Adipocyte (in vitro differentiated cells): ENCODE data around the gene DPH2.

ENCODE experiments used
- DNase-seq: peaks from one replicate; pipeline ENCODE4 v3.0.0-alpha.2; 2015; ENCODE audit warnings: low read depth
- H3K27me3 ChIP-seq: replicated peaks from 2 replicates; pipeline ENCODE4 v1.7.0; 2013; ENCODE audit warnings: mild to moderate bottlenecking, low read length, moderate library complexity; ENCODE audit not compliant: control insufficient read depth, insufficient read depth
- H3K36me3 ChIP-seq: 2 replicates; pipeline ENCODE4 v1.7.0; 2013; ENCODE audit warnings: low read length, mild to moderate bottlenecking, moderate library complexity; ENCODE audit not compliant: control insufficient read depth, insufficient read depth, severe bottlenecking
- H3K4me1 ChIP-seq: 2 replicates; pipeline ENCODE4 v1.7.0; 2013; ENCODE audit warnings: mild to moderate bottlenecking, low read length, moderate library complexity; ENCODE audit not compliant: control insufficient read depth, insufficient read depth
- H3K4me3 ChIP-seq: 2 replicates; pipeline ENCODE4 v1.7.0; 2013; ENCODE audit warnings: mild to moderate bottlenecking, low read length, moderate library complexity
- H3K9ac ChIP-seq: 2 replicates; pipeline ENCODE4 v1.7.0; 2013; ENCODE audit warnings: mild to moderate bottlenecking, low read length, moderate library complexity
- H3K9me3 ChIP-seq: 2 replicates; pipeline ENCODE4 v1.7.0; 2013; ENCODE audit warnings: mild to moderate bottlenecking, low read length, moderate library complexity; ENCODE audit not compliant: control insufficient read depth

DPH2 gene

GRCh38 chr1:43958351-43959255 lies 11.2 kb upstream of the DPH2 start:
- Histone ChIP-seq H3K9me3 (no peaks in the 10 kb centered on the region), H3K36me3 (peaks cover 72% of the 10 kb centered on the region), H3K4me3 (no peak overlapping the region), H3K4me1 (no peaks in the 10 kb centered on the region), H3K9ac (no peak overlapping the region), H3K27me3 (no peaks in the 10 kb centered on the region)
- no peak for DNase-seq

GRCh38 chr1:43960798-43961197 lies 9.0 kb upstream of the DPH2 start:
- Histone ChIP-seq H3K27me3 (no peaks in the 10 kb centered on the region), H3K9ac (no peak overlapping the region), H3K4me1 (no peaks in the 10 kb centered on the region), H3K4me3 (no peak overlapping the region), H3K9me3 (no peaks in the 10 kb centered on the region), H3K36me3 (peaks cover 87% of the 10 kb centered on the region)
- DNase-seq: no peak

GRCh38 chr1:43961692-43962091 lies 8.1 kb upstream of the DPH2 start:
- H3K4me3 ChIP-seq: no peak overlapping the region
- H3K9ac ChIP-seq: no peak overlapping the region
- DNase-seq: no peak
- H3K4me1 ChIP-seq: no peaks in the 10 kb centered on the region
- no peaks in the 10 kb centered on the region for H3K27me3 ChIP-seq
- H3K9me3 ChIP-seq: no peaks in the 10 kb centered on the region
- peaks cover 82% of the 10 kb centered on the region for H3K36me3 ChIP-seq

GRCh38 chr1:43962324-43962723 lies 7.5 kb upstream of the DPH2 start:
- Histone ChIP-seq H3K4me3 (no peak overlapping the region), H3K9ac (no peak overlapping the region), H3K4me1 (no peaks in the 10 kb centered on the region), H3K27me3 (no peaks in the 10 kb centered on the region), H3K36me3 (peaks cover 81% of the 10 kb centered on the region), H3K9me3 (no peaks in the 10 kb centered on the region)
- DNase-seq: no peak

- H3K36me3 ChIP-seq: peaks cover 80% of the 10 kb centered on the region
- DNase-seq: no peak
- H3K9me3 ChIP-seq: no peaks in the 10 kb centered on the region
- no peak overlapping the region for H3K9ac ChIP-seq
- no peaks in the 10 kb centered on the region for H3K27me3 ChIP-seq
- H3K4me3 ChIP-seq: no peak overlapping the region
- no peaks in the 10 kb centered on the region for H3K4me1 ChIP-seq
These were observed 6.8 kb upstream of the DPH2 start for GRCh38 chr1:43963006-43963405.

- Histone ChIP-seq H3K9ac (no peak overlapping the region), H3K9me3 (no peaks in the 10 kb centered on the region), H3K4me1 (no peaks in the 10 kb centered on the region), H3K27me3 (no peaks in the 10 kb centered on the region), H3K4me3 (no peak overlapping the region), H3K36me3 (peaks cover 71% of the 10 kb centered on the region)
- no peak for DNase-seq
These were observed 5.9 kb upstream of the DPH2 start for GRCh38 chr1:43963890-43964289.

GRCh38 chr1:43965316-43965715 lies 4.5 kb upstream of the DPH2 start:
- Histone ChIP-seq H3K4me3 (no peak overlapping the region), H3K27me3 (no peaks in the 10 kb centered on the region), H3K9me3 (no peaks in the 10 kb centered on the region), H3K4me1 (peaks cover 2% of the 10 kb centered on the region), H3K36me3 (peaks cover 57% of the 10 kb centered on the region), H3K9ac (no peak overlapping the region)
- no peak for DNase-seq

GRCh38 chr1:43968348-43968948 lies 1.4 kb upstream of the DPH2 start:
- no peak overlapping the region for H3K4me3 ChIP-seq
- H3K4me1 ChIP-seq: peaks cover 9% of the 10 kb centered on the region
- no peaks in the 10 kb centered on the region for H3K9me3 ChIP-seq
- no peak overlapping the region for H3K9ac ChIP-seq
- peak; percentile 46 for DNase-seq
- H3K36me3 ChIP-seq: peaks cover 37% of the 10 kb centered on the region
- H3K27me3 ChIP-seq: no peaks in the 10 kb centered on the region

GRCh38 chr1:43969416-43969745 lies 429 bp upstream of the DPH2 start:
- Histone ChIP-seq H3K4me1 (peaks cover 14% of the 10 kb centered on the region), H3K27me3 (no peaks in the 10 kb centered on the region), H3K4me3 (peak overlapping the region; percentile 99), H3K9ac (no peak overlapping the region), H3K36me3 (peaks cover 30% of the 10 kb centered on the region), H3K9me3 (no peaks in the 10 kb centered on the region)
- DNase-seq: no peak

- H3K27me3 ChIP-seq: no peaks in the 10 kb centered on the region
- no peaks in the 10 kb centered on the region for H3K9me3 ChIP-seq
- peak overlapping the region; percentile 94 for H3K9ac ChIP-seq
- DNase-seq: no peak
- H3K4me3 ChIP-seq: peak overlapping the region; percentile 99
- H3K4me1 ChIP-seq: peaks cover 15% of the 10 kb centered on the region
- H3K36me3 ChIP-seq: peaks cover 22% of the 10 kb centered on the region
These were observed 692 bp downstream of the DPH2 start for GRCh38 chr1:43970502-43970901.

- H3K4me3 ChIP-seq: peak overlapping the region; percentile 99
- no peak for DNase-seq
- peak overlapping the region; percentile 94 for H3K9ac ChIP-seq
- no peaks in the 10 kb centered on the region for H3K27me3 ChIP-seq
- peaks cover 19% of the 10 kb centered on the region for H3K4me1 ChIP-seq
- no peaks in the 10 kb centered on the region for H3K9me3 ChIP-seq
- H3K36me3 ChIP-seq: peaks cover 22% of the 10 kb centered on the region
These were observed 1.1 kb downstream of the DPH2 start for GRCh38 chr1:43970911-43971310.
